A549 (cell line): ENCODE results near the gene IL36B.

Experiments used
- JUN ChIP-seq, 2 experiments: fragments of >200 bp; sonication (Bioruptor Twin); formaldehyde crosslinking; IDR thresholded peaks; 2 replicates in 1 of 2; 3 replicates in 1 of 2; pipeline ENCODE4 v1.6.1; 2016 to 2017
- POLR2A ChIP-seq: IDR thresholded peaks from 2 replicates; pipeline ENCODE4 v1.6.1; 2012; ENCODE audit warnings: mild to moderate bottlenecking, low read length
- POLR2AphosphoS2 ChIP-seq: conservative IDR thresholded peaks from 2 replicates; pipeline ENCODE4 v1.6.1; 2012; ENCODE audit warnings: low read length, improper control_type of control experiment, inconsistent platforms
- RAD21 ChIP-seq, 2 experiments: fragments of >200 bp in 1 of 2; sonication (Bioruptor Twin) in 1 of 2; formaldehyde crosslinking in 1 of 2; IDR thresholded peaks in 1 of 2; conservative IDR thresholded peaks in 1 of 2; 2 replicates in 1 of 2; 3 replicates in 1 of 2; pipeline ENCODE4 v1.6.1; 2012 to 2018; ENCODE audit warnings: inconsistent platforms in 1 of 2
- TF ChIP-seq, protein P1 (sequence below): fragments of >200 bp; sonication (Bioruptor Twin); formaldehyde crosslinking; IDR thresholded peaks from 3 replicates; pipeline ENCODE4 v1.5.1; 2016
- TF ChIP-seq, protein P2 (sequence below): IDR thresholded peaks from 2 replicates; pipeline ENCODE4 v1.6.1; 2012

DNA sequence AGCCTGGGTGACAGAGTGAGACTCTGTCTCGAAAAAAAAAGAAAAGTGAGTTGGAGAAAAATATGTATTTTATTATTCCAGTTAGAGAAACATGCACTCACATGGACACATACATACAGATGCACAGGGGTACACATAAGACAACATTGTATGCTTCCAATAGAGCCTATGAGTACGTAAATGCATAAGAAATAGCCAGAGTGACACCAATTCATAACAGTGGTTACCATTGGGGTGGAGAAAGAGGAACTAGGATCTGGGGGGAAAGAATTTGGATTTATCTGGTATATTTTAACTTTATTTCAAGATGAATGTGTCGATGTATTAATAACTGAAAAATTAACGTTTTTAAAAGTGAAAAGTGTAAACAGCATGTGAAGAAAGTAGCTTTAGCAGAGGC is 31.4 kb downstream of the IL36B start:
- TF ChIP-seq, protein P1, sequence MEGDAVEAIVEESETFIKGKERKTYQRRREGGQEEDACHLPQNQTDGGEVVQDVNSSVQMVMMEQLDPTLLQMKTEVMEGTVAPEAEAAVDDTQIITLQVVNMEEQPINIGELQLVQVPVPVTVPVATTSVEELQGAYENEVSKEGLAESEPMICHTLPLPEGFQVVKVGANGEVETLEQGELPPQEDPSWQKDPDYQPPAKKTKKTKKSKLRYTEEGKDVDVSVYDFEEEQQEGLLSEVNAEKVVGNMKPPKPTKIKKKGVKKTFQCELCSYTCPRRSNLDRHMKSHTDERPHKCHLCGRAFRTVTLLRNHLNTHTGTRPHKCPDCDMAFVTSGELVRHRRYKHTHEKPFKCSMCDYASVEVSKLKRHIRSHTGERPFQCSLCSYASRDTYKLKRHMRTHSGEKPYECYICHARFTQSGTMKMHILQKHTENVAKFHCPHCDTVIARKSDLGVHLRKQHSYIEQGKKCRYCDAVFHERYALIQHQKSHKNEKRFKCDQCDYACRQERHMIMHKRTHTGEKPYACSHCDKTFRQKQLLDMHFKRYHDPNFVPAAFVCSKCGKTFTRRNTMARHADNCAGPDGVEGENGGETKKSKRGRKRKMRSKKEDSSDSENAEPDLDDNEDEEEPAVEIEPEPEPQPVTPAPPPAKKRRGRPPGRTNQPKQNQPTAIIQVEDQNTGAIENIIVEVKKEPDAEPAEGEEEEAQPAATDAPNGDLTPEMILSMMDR: no peak
- TF ChIP-seq, protein P2, sequence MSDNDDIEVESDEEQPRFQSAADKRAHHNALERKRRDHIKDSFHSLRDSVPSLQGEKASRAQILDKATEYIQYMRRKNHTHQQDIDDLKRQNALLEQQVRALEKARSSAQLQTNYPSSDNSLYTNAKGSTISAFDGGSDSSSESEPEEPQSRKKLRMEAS: no peak
- TF ChIP-seq RAD21 (conservative IDR thresholded peaks at IDR 0.05 in 1 of 2, IDR thresholded peaks at IDR 0.05 in 1 of 2) (no peak), POLR2A (no peak), POLR2AphosphoS2 (no peak), JUN (IDR thresholded peaks at IDR 0.05) (no peak)
